HG02610 (cell line): Measurements from ENCODE around the gene CUEDC2.
"Not testable (repeated sequence)": the region's sequence is repeated elsewhere in the genome, so short reads cannot be mapped to it uniquely, and the experiment has no call there.

ENCODE experiments used
- ATAC-seq: cut with Tn5 transposase; IDR thresholded peaks from one replicate; pipeline ENCODE4 v1.9.1; 2021; ENCODE audit warnings: mild to moderate bottlenecking, moderate library complexity; ENCODE audit not compliant: unreplicated experiment

CUEDC2 gene

DNA sequence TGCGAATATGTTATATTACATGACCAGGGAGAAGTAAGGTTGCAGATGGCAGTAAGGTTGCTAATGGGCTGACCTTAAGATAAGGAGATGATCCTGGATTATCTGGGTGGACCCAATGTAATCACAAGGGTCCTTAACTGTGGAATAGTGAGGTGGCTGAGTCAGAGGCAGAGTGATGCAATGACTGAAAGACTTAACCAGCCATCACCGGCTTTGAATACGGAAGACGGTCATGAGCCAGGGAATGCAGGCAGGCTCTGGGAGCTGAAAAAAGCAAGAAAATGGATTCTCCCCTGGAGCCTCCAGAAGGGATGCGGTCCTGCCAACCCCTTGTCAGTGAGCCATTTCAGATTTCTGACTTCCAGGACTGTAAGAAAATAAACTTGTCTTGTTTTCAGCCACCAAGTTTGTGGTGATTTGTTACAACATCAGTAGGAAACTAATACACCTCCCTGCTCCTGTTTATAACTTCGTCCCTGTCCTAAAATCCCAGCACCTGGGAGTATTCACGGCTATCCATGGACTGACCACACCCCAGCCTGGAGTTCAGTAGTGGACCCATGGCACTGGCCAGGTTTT is 23.6 kb upstream of the CUEDC2 start:
- ATAC-seq = no peak

DNA sequence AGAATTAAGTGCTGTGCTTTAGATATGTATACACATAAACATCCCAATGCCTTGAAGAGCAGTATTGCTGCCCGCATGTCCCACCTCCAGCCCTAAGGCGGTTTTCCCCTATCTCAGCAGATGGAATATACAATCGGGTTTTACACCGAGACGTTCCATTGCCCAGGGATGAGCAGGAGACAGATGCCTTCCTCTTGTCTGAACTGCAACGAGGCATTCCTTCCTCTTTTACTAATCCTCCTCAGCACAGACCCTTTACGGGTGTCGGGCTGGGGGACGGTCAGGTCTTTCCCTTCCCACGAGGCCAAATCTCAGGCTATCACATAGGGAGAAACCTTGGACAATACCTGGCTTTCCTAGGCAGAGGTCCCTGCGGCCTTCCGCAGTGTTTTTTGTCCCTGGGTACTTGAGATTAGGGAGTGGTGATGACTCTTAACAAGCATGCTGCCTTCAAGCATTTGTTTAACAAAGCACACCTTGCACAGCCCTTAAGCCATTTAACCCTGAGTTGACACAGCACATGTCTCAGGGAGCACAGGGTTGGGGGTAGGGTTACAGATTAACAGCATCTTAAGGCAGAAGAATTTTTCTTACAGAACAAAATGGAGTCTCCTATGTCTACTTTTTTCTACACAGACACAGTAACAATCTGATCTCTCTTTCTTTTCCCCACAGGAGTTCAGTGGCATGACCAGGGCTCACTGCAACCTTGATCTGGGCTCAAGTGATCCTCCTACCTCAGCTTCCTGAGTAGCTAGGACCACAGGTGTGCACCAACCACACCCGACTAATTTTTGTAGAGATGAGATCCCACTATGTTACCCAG is 22.5 kb upstream of the CUEDC2 start:
- ATAC-seq = not testable (repeated sequence)

DNA sequence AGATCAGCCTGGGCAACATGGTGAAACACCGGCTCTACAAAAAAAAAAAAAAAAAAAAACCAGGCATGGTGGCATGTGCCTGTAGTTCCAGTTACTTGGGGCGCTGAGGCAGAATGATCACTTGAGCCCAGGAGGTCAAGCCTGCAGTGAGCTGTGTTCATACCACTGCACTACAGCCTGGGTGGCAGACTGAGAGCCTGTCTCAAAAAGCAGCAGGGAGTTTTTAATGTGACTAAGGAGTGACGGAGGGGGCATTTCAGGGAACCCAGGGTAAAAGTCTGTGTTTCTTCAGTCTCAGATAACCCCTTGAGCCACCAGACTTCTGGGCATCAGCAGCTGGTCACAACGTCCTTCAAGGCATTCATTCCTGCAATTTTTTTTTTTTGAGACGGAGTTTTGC is 21.1 kb upstream of the CUEDC2 start:
- ATAC-seq = no peak

DNA sequence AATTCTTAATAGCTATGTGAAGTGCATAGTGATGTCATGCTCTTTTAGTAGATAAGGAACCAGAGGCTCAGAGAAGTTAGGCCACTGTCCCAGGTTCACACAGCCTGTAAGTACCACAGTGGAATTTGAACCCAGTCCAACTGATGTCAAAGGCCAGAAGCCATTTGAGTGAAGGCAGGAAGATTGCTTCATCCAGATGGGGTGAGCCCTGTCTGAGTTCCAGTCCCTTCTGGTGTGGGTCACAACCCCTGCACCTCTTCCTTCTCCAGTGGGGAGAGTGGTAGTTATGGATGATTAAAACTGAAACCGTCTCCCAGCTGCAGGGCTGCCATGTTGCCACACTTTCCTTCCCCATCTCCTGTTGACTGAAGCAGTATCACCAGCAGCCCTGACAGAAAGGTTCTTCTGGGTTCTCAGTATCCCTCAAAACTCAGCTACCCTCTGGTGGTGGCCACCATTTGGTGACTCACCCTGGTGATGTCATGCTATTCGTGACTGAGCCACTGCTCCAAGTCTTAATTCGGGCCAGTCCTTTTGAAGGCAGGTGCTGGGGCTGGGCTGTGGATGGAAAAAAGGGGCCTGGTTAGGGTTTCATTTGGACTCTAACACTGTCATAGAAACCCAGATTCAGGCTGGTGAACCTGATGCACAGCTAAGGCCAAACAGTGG is 20.4 kb upstream of the CUEDC2 start:
- ATAC-seq = no peak

DNA sequence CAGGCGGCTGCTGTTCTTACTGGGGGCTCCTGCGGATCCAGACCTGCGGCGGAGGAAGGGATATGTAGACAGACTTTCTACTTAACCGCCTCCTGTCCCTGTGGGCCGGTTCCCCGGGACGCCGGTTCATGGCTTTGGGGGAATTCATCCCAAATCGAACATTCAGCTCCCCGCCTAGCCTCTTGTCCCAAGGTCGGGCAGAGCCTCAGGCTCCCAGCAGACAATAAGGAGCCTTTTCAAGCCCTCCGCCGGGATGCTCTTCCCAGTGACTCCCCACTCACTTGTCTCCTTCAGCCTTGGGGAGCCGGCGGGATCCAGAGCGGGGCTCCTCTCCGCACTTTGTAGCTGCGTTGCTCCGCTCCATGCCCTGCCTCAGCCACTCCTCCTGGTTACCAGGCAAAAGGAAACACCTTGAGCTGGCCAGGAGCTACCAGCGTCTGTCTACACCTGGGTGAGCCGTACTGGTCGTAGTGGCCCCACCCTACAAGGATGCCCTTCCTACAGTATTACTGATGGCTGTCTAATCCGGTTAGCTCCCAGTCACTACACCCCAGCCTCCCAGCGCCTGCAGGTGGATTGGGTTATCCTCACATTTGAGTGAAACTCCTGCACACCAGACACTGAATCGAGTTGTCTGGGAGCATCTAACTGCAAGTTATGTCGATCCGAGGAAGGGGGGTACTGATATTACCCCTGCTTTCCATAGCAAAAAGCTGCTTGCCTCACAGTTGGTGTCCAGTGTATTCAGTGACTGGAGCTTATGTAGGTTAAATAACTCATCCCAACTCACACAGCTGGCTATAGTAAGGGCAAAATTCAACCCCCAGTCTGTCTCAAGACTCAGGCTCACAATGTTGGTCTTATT is 19.0 kb upstream of the CUEDC2 start, which contains the start of gene C10orf95:
C10orf95 (minus strand) TSS at position 439 of the 865 bp plus-strand sequence. CDS start 450 bp downstream, outside the sequence.
- no peak for ATAC-seq

DNA sequence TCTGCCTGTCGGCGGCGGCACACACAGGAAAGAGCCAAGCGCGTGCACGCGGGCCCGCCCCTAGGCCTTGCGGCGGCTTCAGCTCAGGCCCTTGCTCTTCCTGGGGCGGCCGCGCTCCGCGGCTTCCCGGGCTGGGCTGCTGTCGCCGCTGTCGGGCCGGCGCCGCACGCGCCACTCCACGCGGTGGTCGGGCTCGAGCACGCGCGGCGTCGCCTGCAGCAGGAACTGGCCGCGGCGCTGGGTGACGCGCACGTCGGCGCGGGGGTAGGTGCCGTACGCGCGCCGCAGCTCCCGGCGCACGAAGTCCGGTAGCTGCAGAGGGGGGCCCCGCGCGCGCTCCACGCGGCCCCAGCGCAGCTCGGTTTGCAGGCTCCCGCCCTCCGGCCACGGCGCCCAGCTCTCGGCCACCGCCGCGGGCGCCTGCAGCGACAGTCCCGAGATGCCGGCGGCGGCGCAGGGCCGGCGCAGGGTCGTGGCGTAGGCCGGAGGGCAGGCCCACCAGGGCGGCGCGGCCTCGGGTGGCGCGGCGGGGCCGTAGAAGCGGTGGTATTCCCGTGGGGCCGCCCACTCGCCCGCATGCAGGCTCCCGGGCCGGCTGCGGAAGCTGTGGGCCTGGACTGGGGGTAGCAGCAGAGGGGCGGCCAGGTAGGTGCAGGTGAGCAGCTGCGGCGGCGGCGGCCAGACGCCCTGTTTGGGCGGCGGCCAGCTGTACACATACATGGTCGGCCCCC is 18.2 kb upstream of the CUEDC2 start:
- ATAC-seq = peak; percentile 77

DNA sequence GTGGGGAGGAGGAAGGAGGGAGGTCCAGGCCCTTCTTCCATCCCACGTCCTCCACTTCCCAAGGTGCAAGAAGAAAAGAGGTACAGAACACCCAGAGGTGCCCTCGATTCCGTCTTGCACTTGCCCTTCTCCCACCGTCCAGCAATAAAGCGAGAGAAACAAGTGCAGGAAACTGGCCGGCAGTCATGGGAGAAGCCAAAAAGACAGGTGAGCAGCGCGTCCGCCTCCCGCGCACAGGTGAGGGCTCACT is 17.7 kb upstream of the CUEDC2 start:
- ATAC-seq = no peak

DNA sequence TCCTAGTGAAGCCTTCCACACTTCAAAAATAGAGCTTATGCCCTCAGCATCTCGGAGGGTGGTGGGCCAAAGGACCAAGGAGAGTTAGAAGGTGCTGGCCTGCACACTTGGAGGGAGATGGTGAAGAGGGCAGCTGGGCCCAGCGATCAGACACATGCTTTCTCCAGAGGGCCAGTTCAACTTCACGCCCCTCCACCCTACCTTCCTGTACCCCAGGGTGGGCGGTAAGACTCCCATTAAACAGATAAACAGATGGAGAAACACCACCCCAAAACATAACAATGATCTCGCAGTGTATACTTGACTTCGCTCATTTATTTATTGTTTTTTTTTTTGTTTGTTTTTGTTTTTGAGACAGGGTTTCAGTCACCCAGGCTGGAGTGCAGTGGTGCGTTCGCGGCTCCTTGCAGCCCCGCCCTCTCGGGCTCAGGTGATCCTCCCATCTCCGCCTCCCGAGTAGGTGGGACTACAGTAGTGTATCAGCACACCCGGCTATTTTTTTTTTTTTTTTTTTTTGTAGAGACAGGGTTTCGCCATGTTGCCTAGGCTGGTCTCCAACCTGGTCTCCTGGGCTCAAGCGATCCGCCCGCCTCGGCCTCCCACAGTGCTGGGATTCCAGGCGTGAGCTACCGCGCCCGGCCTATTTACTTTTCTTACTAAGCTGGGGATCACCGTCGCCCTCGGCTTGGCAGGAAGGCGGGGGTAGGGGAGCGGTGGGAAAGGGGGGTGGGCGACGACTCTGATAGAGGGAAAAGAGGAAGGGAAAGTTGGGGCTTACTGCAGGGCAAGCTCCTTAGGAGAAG is 17.1 kb upstream of the CUEDC2 start:
- peak; percentile 58 for ATAC-seq

DNA sequence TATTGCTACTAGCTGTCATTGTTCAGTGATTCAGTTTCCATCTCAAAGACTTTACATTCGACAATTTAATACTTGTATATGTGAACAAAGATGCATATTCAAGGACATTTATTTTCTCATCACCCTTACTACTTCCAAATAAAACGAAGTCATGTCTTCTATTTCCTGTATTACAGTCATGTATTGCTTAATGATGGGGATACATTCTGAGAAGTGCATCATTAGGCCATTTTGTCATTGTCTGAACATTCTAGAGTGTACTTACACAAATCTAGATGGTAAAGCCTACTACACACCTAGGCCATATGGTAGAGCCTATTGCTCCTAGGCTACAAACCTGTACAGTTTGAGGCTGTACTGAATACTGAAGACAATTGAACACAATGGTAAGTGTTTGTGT is 12.5 kb upstream of the CUEDC2 start:
- no peak for ATAC-seq

DNA sequence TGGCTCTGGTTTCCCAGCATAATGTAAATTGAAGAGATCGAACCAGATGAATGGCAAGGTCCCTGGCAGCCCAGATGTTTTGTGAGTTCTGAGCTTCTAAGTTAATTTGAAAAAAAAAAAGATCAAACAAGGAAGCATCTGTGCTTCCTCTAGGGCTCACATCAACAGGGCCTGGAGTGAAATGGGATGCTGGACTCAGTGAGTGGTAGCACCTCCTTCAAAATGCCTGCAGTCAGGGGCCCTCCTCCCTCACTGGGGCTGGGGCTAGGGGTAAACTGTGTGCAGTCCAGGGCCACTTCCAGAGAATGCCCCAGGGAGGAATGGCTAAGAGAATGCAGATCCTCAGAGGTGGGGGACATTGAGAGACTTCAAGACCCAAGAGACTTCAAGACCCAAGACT is 6.0 kb upstream of the CUEDC2 start:
- no peak for ATAC-seq

DNA sequence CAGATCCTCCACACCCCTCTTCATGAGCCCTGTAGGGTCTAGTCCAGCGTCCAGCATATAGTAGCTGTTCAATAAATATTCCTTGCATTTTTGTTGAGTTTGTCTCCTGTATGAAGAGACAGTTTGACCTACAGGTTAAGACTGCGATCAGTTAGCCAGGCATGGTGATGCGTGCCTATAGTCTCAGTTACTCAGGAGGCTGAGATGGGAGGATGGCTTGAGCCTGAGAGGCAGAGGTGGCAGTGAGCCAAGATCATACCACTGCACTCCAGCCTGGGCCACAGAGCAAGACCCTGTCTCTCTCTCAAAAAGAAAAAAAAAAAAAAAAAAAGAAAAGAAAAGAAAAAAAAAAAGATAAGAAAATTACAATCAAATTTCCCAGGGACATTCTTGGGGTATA is 5.1 kb upstream of the CUEDC2 start:
- ATAC-seq = no peak

DNA sequence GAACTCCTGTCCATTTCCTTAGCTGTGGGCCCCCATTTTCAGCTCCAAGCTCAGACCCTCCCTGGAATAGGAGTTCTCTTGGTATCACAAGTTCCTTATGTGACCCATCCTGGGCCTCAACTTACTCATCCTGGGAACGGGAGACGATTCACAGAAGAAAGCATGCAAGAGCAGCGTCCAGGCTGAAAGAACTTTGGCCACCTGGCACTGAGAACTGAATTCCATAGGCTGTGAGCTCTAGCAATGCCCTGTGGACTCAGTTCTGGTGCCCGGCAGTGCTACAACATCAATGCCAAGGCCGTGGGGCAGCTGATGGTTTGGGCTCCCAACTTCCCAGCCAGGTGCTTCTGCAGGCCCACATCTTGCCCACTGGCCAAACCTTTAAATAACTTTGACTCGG is 3.9 kb upstream of the CUEDC2 start:
- no peak for ATAC-seq

DNA sequence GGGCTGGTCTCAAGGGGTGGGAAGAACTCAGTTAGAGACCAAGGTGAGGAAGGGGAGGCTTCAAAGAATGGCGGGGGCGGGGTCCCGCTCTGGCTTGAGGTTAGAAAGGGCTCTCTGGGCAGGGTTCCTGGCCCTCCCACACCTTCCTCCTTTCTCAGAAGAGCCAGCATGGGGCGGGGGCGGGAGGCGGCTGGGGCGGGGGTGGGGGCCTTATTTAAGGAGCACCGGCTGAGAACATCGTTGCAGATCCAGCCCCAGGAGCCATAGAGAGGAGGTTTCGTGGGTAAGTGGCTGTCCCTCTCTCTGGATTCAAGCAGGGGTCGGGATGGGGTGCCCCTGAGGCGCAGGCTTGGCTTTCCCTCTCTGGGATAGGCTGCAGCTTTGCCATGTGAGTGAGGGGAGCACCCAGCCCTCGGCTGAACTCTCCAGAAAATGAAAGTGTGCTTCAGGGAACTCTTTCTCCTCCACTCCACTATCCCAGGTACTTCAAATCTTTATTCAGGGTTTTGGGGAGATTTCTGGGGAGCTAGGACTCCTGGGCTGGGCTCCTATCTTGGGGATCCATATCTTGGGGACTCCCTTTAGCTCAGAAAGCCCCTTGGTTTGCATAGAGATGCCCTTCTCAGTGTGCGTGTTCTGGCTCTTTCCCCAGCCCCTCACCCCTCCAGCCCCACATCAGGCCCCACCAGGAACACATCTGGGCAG is 3.3 kb upstream of the CUEDC2 start:
- ATAC-seq = no peak

DNA sequence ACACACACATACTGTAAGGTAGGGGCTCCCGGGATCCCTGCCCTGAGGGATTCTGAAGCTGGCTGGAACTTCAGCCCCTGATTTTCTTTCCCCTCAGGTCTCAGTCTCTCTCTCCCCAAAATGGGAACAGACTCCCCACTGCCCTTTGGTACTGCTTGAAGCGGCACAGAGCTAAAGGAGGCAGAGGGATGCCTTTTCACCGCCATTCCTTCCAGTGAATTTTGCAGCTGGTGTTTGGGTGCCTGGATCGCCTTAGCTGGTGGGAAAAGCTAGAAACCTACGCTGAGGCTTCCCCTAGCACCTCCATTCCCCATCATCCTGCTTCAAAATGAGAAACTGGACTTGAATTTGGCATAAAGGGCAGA is 2.7 kb upstream of the CUEDC2 start:
- ATAC-seq = no peak

DNA sequence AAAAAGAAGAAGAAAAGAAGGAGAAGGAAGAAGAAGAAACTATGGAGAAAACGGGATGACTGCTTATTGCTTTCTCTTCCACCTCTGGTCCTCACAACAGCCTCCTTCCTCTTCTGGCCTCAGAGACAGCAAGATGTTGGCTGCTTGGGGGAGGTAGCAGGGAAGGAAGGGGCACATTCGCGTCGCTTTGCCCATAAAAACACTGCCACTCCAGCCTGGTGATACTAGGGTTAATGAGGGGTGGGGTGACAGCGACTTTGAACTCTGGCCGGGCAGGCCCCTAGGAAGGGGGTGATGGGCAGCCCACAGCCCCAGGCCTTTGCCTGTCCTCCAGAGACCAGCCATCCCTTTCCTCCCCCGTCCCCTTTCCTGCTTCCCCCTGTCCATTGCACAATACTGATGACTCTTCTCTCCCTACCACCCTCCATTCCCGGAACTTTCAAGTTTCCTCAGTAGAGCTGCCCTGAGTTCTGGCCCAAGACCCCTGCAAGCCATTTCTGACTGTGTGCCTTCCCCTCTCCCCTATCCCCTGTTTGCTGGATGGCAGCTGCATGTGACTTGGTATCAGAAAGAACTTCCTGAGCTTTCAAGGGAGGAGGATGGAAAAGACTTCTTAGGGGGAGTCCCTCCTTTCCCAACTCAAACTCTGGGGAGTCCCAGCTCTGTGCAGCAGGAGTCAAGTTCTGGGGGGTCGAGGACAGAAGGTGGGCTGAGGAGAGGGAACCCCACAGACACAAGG is 2.2 kb upstream of the CUEDC2 start:
- ATAC-seq = no peak

DNA sequence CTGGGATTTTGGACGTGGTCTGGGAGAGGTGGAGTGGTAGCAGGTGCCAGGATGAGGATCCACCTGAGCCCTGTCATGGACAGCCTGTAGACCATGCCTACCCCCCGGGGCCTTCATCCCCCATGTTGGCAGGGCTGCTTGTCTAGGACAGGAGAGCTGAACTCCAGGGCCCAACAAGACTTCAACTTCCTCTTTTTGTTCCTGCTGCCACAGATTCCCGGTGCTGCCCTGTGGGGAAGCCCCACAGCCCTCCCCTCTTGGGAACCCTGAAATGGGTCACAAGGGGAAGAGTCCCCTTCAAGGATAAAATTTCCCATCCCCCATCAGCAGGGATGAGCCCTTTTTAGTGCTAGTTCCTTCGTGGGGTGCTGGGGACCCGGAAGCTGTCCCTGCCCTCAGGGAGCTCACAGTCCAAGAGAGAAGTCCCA is 1.3 kb upstream of the CUEDC2 start:
- no peak for ATAC-seq

DNA sequence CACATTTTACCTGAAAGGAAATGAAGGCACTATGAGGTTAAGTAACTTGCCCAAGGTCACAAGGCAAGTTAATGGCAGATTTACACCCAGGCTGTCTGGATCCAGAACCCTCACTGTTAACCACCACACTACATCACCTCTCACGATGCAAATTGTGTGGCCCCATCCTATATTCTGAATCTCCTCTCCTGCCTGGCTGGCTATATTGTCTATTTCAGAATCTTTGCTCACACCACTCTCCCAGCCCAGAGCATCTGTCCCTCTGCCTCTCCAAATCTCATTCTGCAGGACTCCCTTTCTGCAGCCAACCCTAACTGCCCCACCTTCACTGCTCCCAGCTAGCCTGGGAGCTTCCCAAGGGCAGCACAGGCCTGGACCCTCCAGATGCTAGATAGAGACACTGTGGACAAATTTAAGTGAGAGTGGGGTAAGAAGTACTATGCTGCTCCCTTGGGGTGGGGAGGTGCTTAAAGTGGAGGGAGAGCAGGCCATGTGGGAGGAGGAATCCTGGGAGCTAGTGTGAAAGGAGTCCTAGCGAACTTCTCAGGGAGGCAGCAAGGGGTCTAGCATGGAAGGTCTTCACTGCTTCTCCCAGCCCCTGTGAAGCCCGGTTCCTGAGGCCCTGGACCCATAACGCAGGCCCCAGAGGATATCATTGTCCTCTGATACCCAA is 786 bp downstream of the CUEDC2 start:
- no peak for ATAC-seq

DNA sequence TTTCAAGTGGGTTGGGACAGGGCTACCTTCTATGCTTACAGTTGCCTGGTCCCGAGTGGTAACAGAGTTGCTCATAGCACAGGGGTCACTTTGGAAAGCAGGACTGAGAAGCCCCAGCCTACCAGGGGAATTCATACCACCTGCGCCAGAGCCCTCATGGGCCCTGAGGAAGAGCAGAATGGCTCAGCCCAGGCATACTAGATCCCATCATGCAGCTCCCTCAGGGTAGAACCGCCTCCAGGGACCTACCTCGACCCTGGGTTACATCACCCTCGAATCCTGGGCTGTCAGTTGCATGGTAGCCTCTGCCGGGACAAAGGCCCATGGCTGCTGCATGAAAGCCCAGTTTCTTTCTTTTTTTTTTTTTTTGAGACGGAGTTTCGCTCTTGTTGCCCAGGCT is 2.9 kb downstream of the CUEDC2 start:
- ATAC-seq = no peak
